ENCODE results near the gene SUSD5. TPM values are rescaled to one million over a fixed set of nuclear protein-coding genes. Genes with fewer than 3 reads are reported as not detected.

Gene SUSD5
- total RNA-seq, 4 donors from 2014 or later: 0.32 to 0.55 TPM; not detected in 2

DNA sequence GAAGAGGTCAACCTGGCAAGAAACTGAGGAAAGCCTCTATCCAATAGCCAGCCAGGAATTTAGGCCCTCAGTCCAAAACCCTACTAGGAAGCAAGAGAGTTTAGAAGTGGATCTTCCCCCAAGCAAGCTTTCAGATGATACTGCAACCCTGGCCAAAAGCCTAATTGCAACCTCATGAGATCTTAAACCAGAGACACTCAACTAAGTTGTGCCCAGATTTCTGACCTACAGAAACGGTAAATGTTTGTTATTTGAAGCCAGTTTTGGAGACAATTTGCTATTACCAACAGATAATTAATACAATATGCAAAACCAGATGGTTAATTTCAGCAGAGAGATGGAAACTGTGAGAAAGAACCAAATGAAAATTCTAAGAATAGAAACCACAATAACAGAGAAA lies 21.7 kb upstream of the SUSD5 start:
- Histone ChIP-seq H3K36me3 (no peaks in the 10 kb centered on the region), H3K27ac (no peak overlapping the region), H3K27me3 (peaks cover 3% of the 10 kb centered on the region), H3K4me3 (no peak overlapping the region), H3K9me3 (no peaks in the 10 kb centered on the region), H3K4me1 (no peaks in the 10 kb centered on the region)
- 50 to 66% methylated on average over 1 of the region's 1 CpG for WGBS, 2 donors (ENCODE audit: low coverage in 1 of 2)
- no peak for DNase-seq
- TF ChIP-seq, protein P1, sequence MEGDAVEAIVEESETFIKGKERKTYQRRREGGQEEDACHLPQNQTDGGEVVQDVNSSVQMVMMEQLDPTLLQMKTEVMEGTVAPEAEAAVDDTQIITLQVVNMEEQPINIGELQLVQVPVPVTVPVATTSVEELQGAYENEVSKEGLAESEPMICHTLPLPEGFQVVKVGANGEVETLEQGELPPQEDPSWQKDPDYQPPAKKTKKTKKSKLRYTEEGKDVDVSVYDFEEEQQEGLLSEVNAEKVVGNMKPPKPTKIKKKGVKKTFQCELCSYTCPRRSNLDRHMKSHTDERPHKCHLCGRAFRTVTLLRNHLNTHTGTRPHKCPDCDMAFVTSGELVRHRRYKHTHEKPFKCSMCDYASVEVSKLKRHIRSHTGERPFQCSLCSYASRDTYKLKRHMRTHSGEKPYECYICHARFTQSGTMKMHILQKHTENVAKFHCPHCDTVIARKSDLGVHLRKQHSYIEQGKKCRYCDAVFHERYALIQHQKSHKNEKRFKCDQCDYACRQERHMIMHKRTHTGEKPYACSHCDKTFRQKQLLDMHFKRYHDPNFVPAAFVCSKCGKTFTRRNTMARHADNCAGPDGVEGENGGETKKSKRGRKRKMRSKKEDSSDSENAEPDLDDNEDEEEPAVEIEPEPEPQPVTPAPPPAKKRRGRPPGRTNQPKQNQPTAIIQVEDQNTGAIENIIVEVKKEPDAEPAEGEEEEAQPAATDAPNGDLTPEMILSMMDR (IDR thresholded peaks at IDR 0.05): no peak
- TF ChIP-seq POLR2A (IDR thresholded peaks at IDR 0.05) (no peak), POLR2AphosphoS5 (IDR thresholded peaks at IDR 0.05) (no peak), EP300 (IDR thresholded peaks at IDR 0.05; ENCODE audit: low read depth) (no peak)
- in situ Hi-C loops (cut with MboI; ENCODE audit: low pct_ligation_motif_present in 1 of 4, low pct_unique_long_range_greater_than_20kb in 1 of 4, low sequenced_read_pairs in 3 of 4): no loop called here
- intact Hi-C loops (cut with DNase I; ENCODE audit: low total_unique reads): no loop called here

- H3K27ac ChIP-seq: no peak overlapping the region
- H3K36me3 ChIP-seq: no peaks in the 10 kb centered on the region
- H3K9me3 ChIP-seq: no peaks in the 10 kb centered on the region
- TF ChIP-seq POLR2A (IDR thresholded peaks at IDR 0.05): no peak
- whole genome bisulfite sequencing, 2 donors (ENCODE audit: low coverage in 1 of 2): 93 to 100% methylated on average over 1 of the region's 1 CpG
- H3K27me3 ChIP-seq: no peaks in the 10 kb centered on the region
- DNase-seq: no peak
- intact Hi-C loops (cut with DNase I; ENCODE audit: low total_unique reads) (no loop called here), in situ Hi-C loops (cut with MboI; ENCODE audit: low pct_ligation_motif_present in 1 of 4, low pct_unique_long_range_greater_than_20kb in 1 of 4, low sequenced_read_pairs in 3 of 4) (no loop called here)
- no peaks in the 10 kb centered on the region for H3K4me1 ChIP-seq
- H3K4me3 ChIP-seq: no peak overlapping the region
Measured at GRCh38 chr3:33238923-33239322, 20.3 kb upstream of the SUSD5 start.

DNA sequence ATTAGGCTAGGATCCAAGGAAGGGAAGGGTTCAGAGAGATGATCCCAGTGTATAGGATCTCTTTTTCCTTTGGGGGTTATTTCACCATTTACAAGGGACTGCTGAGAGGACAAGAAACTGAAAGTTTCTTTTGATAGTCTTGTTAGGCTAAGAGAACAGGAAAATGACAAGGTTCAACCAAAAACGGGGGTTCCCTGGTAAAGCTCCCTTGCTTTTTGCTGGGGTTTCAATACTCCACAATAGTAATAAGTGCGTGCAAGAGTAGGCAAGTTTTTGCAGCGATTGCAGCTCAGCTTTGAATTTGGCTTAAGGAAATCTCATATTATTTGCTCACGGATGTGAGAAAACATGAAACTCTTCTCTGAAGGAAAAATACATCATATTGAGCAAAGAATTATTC lies 18.8 kb upstream of the SUSD5 start:
- no peak for TF ChIP-seq POLR2AphosphoS5 (IDR thresholded peaks at IDR 0.05)
- TF ChIP-seq EP300 (IDR thresholded peaks at IDR 0.05; ENCODE audit: low read depth): no peak
- TF ChIP-seq POLR2A (IDR thresholded peaks at IDR 0.05): no peak
- TF ChIP-seq, protein P1 (IDR thresholded peaks at IDR 0.05): no peak
- intact Hi-C loops (cut with DNase I; ENCODE audit: low total_unique reads) (no loop called here), in situ Hi-C loops (cut with MboI; ENCODE audit: low pct_ligation_motif_present in 1 of 4, low pct_unique_long_range_greater_than_20kb in 1 of 4, low sequenced_read_pairs in 3 of 4) (no loop called here)
- 76 to 80% methylated on average over 4 of the region's 4 CpGs for WGBS, 2 donors (ENCODE audit: low coverage in 1 of 2)
- H3K36me3 ChIP-seq: no peaks in the 10 kb centered on the region
- no peaks in the 10 kb centered on the region for H3K4me1 ChIP-seq
- no peaks in the 10 kb centered on the region for H3K9me3 ChIP-seq
- H3K4me3 ChIP-seq: no peak overlapping the region
- DNase-seq: no peak
- H3K27ac ChIP-seq: no peak overlapping the region
- no peaks in the 10 kb centered on the region for H3K27me3 ChIP-seq

GRCh38 chr3:33236005-33236404 lies 17.4 kb upstream of the SUSD5 start:
- no peak for DNase-seq
- intact Hi-C loops (cut with DNase I; ENCODE audit: low total_unique reads) (no loop called here), in situ Hi-C loops (cut with MboI; ENCODE audit: low pct_ligation_motif_present in 1 of 4, low pct_unique_long_range_greater_than_20kb in 1 of 4, low sequenced_read_pairs in 3 of 4) (no loop called here)
- Histone ChIP-seq H3K9me3 (no peaks in the 10 kb centered on the region), H3K36me3 (no peaks in the 10 kb centered on the region), H3K4me3 (no peak overlapping the region), H3K27me3 (no peaks in the 10 kb centered on the region), H3K27ac (no peak overlapping the region), H3K4me1 (no peaks in the 10 kb centered on the region)
- TF ChIP-seq POLR2AphosphoS5 (IDR thresholded peaks at IDR 0.05) (no peak), EP300 (IDR thresholded peaks at IDR 0.05; ENCODE audit: low read depth) (no peak), POLR2A (IDR thresholded peaks at IDR 0.05) (no peak)
- TF ChIP-seq, protein P1 (IDR thresholded peaks at IDR 0.05): no peak
- 36 to 56% methylated on average over 1 to 2 of the region's 2 CpGs for WGBS, 2 donors (ENCODE audit: low coverage in 1 of 2)

DNA sequence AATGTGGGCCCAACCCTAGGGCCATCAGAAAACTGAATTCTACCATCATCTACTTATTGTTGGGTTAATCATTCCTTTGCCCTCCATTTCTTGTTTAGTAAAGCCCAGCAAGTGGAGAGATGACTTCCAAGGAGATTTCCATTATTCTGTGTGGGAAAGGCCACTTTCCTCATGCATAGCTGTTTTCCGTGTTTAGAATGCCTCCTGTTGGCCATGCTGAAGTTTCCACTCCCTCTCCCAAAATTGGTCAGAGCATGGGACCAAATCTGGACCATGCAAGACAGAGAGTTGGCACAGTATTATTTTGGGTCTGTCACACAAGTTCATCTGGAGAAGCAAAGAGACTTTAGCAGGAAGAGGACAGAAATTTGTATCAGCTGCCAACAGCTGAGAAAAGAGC lies 15.3 kb upstream of the SUSD5 start:
- TF ChIP-seq POLR2AphosphoS5 (IDR thresholded peaks at IDR 0.05) (no peak), EP300 (IDR thresholded peaks at IDR 0.05; ENCODE audit: low read depth) (no peak), POLR2A (IDR thresholded peaks at IDR 0.05) (no peak)
- TF ChIP-seq, protein P1 (IDR thresholded peaks at IDR 0.05): no peak
- H3K4me3 ChIP-seq: no peak overlapping the region
- H3K9me3 ChIP-seq: no peaks in the 10 kb centered on the region
- H3K36me3 ChIP-seq: no peaks in the 10 kb centered on the region
- no peak overlapping the region for H3K27ac ChIP-seq
- DNase-seq: no peak
- WGBS, 2 donors (ENCODE audit: low coverage in 1 of 2): 76 to 83% methylated on average over 1 of the region's 1 CpG
- in situ Hi-C loops (cut with MboI; ENCODE audit: low pct_ligation_motif_present in 1 of 4, low pct_unique_long_range_greater_than_20kb in 1 of 4, low sequenced_read_pairs in 3 of 4): no loop called here
- intact Hi-C loops (cut with DNase I; ENCODE audit: low total_unique reads): no loop called here
- no peaks in the 10 kb centered on the region for H3K4me1 ChIP-seq
- no peaks in the 10 kb centered on the region for H3K27me3 ChIP-seq
